ENCODE data around the gene CRTAP. TPM values are rescaled to one million over a fixed set of nuclear protein-coding genes. Genes with fewer than 3 reads are reported as not detected.

CRTAP gene
- total RNA-seq, 2 donors from 2014 or later = 164 to 166 TPM

- Mint-ChIP-seq H3K27ac (no peak overlapping the region), H3K27me3 (ENCODE audit: insufficient read depth) (no peaks in the 10 kb centered on the region), H3K36me3 (ENCODE audit: low read depth) (peaks cover 29% of the 10 kb centered on the region), H3K4me1 (no peaks in the 10 kb centered on the region), H3K9me3 (no peaks in the 10 kb centered on the region), H3K4me3 (no peak overlapping the region)
- H3K36me3 ChIP-seq (ENCODE audit: control insufficient read depth, insufficient read depth, low read length) = peaks cover 26% of the 10 kb centered on the region
- TF ChIP-seq CTCF (conservative IDR thresholded peaks at IDR 0.05) = no peak
- H3K4me1 ChIP-seq (ENCODE audit: control insufficient read depth, insufficient read depth, low read length) = no peaks in the 10 kb centered on the region
- H3K27ac ChIP-seq (ENCODE audit: low read depth, low read length) = no peak overlapping the region
- no peaks in the 10 kb centered on the region for H3K27me3 ChIP-seq (ENCODE audit: control insufficient read depth, insufficient read depth, low read length, poor library complexity, severe bottlenecking)
- H3K9me3 ChIP-seq (ENCODE audit: control insufficient read depth, low read length) = no peaks in the 10 kb centered on the region
- H3K9ac ChIP-seq (ENCODE audit: extremely low read depth, low read length, poor library complexity, severe bottlenecking) = no peak overlapping the region
- H3K4me3 ChIP-seq (ENCODE audit: low read length) = no peak overlapping the region
- no peak for DNase-seq
- 86 to 87% methylated on average over 10 to 16 of the region's 16 CpGs for WGBS, 2 experiments (ENCODE audit: insufficient coverage in 1 of 2, insufficient read length in 1 of 2)
These were observed 31.5 kb downstream of the CRTAP start for GRCh38 chr3:33145221-33145900.

GRCh38 chr3:33145901-33146580, 32.2 kb downstream of the CRTAP start:
- no peak for TF ChIP-seq CTCF (conservative IDR thresholded peaks at IDR 0.05)
- H3K27ac Mint-ChIP-seq = no peak overlapping the region
- no peaks in the 10 kb centered on the region for H3K4me1 Mint-ChIP-seq
- peaks cover 24% of the 10 kb centered on the region for H3K36me3 Mint-ChIP-seq (ENCODE audit: low read depth)
- H3K36me3 ChIP-seq (ENCODE audit: control insufficient read depth, insufficient read depth, low read length) = peaks cover 20% of the 10 kb centered on the region
- H3K9me3 ChIP-seq (ENCODE audit: control insufficient read depth, low read length) = no peaks in the 10 kb centered on the region
- no peaks in the 10 kb centered on the region for H3K4me1 ChIP-seq (ENCODE audit: control insufficient read depth, insufficient read depth, low read length)
- WGBS, 2 experiments (ENCODE audit: insufficient coverage in 1 of 2, insufficient read length in 1 of 2) = 93 to 100% methylated on average over 6 to 9 of the region's 9 CpGs
- H3K9ac ChIP-seq (ENCODE audit: extremely low read depth, low read length, poor library complexity, severe bottlenecking) = no peak overlapping the region
- no peaks in the 10 kb centered on the region for H3K27me3 ChIP-seq (ENCODE audit: control insufficient read depth, insufficient read depth, low read length, poor library complexity, severe bottlenecking)
- DNase-seq = no peak
- H3K27me3 Mint-ChIP-seq (ENCODE audit: insufficient read depth) = no peaks in the 10 kb centered on the region
- no peak overlapping the region for H3K4me3 ChIP-seq (ENCODE audit: low read length)
- no peaks in the 10 kb centered on the region for H3K9me3 Mint-ChIP-seq
- H3K27ac ChIP-seq (ENCODE audit: low read depth, low read length) = no peak overlapping the region
- H3K4me3 Mint-ChIP-seq = no peak overlapping the region

GRCh38 chr3:33146791-33147445, 33.1 kb downstream of the CRTAP start:
- H3K27ac Mint-ChIP-seq = no peak overlapping the region
- H3K27me3 ChIP-seq (ENCODE audit: control insufficient read depth, insufficient read depth, low read length, poor library complexity, severe bottlenecking) = no peaks in the 10 kb centered on the region
- H3K36me3 Mint-ChIP-seq (ENCODE audit: low read depth) = peaks cover 17% of the 10 kb centered on the region
- H3K9ac ChIP-seq (ENCODE audit: extremely low read depth, low read length, poor library complexity, severe bottlenecking) = no peak overlapping the region
- no peak overlapping the region for H3K4me3 ChIP-seq (ENCODE audit: low read length)
- no peaks in the 10 kb centered on the region for H3K4me1 Mint-ChIP-seq
- no peaks in the 10 kb centered on the region for H3K9me3 ChIP-seq (ENCODE audit: control insufficient read depth, low read length)
- H3K9me3 Mint-ChIP-seq = no peaks in the 10 kb centered on the region
- no peak for TF ChIP-seq CTCF (conservative IDR thresholded peaks at IDR 0.05)
- no peaks in the 10 kb centered on the region for H3K27me3 Mint-ChIP-seq (ENCODE audit: insufficient read depth)
- no peak overlapping the region for H3K27ac ChIP-seq (ENCODE audit: low read depth, low read length)
- 83 to 95% methylated on average over 1 to 8 of the region's 8 CpGs for WGBS, 2 experiments (ENCODE audit: insufficient coverage in 1 of 2, insufficient read length in 1 of 2)
- H3K4me3 Mint-ChIP-seq = no peak overlapping the region
- peaks cover 18% of the 10 kb centered on the region for H3K36me3 ChIP-seq (ENCODE audit: control insufficient read depth, insufficient read depth, low read length)
- DNase-seq = no peak
- no peaks in the 10 kb centered on the region for H3K4me1 ChIP-seq (ENCODE audit: control insufficient read depth, insufficient read depth, low read length)
